HEK293T (cell line): ENCODE measurements around the gene EFNA3.

Source experiments
- BHLHE40 ChIP-seq: fragments of 450-650 bp; IDR thresholded peaks from 2 replicates; pipeline ENCODE4 v1.6.1; 2016; ENCODE audit warnings: mild to moderate bottlenecking, moderate library complexity, borderline replicate concordance
- ELF4 ChIP-seq: fragments of 450-650 bp; IDR thresholded peaks from 2 replicates; pipeline ENCODE4 v1.6.1; 2017; ENCODE audit warnings: antibody characterized with exemption
- FOXA1 ChIP-seq: fragments of 450-650 bp; IDR thresholded peaks from 2 replicates; pipeline ENCODE4 v1.6.1; 2016; ENCODE audit warnings: mild to moderate bottlenecking
- FOXK2 ChIP-seq: fragments of 450-650 bp; IDR thresholded peaks from 2 replicates; pipeline ENCODE4 v1.6.1; 2016; ENCODE audit warnings: mild to moderate bottlenecking
- PKNOX1 ChIP-seq: fragments of 450-650 bp; IDR thresholded peaks from 2 replicates; pipeline ENCODE4 v1.6.1; 2016
- SP1 ChIP-seq: fragments of 450-650 bp; IDR thresholded peaks from 2 replicates; pipeline ENCODE4 v1.6.1; 2017
- SUZ12 ChIP-seq: fragments of 450-650 bp; IDR thresholded peaks from 2 replicates; pipeline ENCODE4 v1.6.1; 2016; ENCODE audit warnings: mild to moderate bottlenecking
- TARDBP ChIP-seq: fragments of 450-650 bp; IDR thresholded peaks from 2 replicates; pipeline ENCODE4 v1.6.1; 2016
- ZNF384 ChIP-seq: fragments of 450-650 bp; IDR thresholded peaks from 2 replicates; pipeline ENCODE4 v1.6.1; 2016

- TF ChIP-seq BHLHE40 (no peak), PKNOX1 (no peak), SP1 (no peak), ZNF384 (no peak), FOXA1 (no peak), TARDBP (no peak), ELF4 (no peak), SUZ12 (no peak), FOXK2 (no peak)
These were observed 8.4 kb upstream of the EFNA3 start for GRCh38 chr1:155070158-155070621.
